ENCODE measurements around the gene TNFRSF12A. TPM values are rescaled to one million over a fixed set of nuclear protein-coding genes. Genes with fewer than 3 reads are reported as not detected.

The TNFRSF12A gene
- total RNA-seq, 1 experiment from 2014 or later: 78.9 TPM

GRCh38 chr16:3062553-3062952 is 42.4 kb downstream of the TNFRSF12A start:
- Mint-ChIP-seq H3K27ac (no peak overlapping the region), H3K4me1 (peaks cover 29% of the 10 kb centered on the region), H3K36me3 (no peaks in the 10 kb centered on the region), H3K27me3 (ENCODE audit: low read depth) (peaks cover 3% of the 10 kb centered on the region; the same call in 1 of the 2 replicates), H3K9me3 (no peaks in the 10 kb centered on the region), H3K4me3 (no peak overlapping the region)
- DNase-seq (ENCODE audit: low spot score): no peak
- ATAC-seq: no peak
- CTCF ChIA-PET: interaction anchor here (1.6 kb wide), 1 partner anchor 25 kb away, joined by 3 read pairs; no protein-coding TSS in a partner anchor
- POLR2A ChIA-PET: no interaction called here
- TF ChIP-seq TEAD4 (CRISPR knock-in tag; IDR thresholded peaks at IDR 0.05) (no peak), ZBTB43 (CRISPR knock-in tag; IDR thresholded peaks at IDR 0.05) (no peak), USF1 (CRISPR knock-in tag; IDR thresholded peaks at IDR 0.05) (no peak), ATF3 (CRISPR knock-in tag; conservative IDR thresholded peaks at IDR 0.05) (no peak), TP53 (CRISPR knock-in tag; IDR thresholded peaks at IDR 0.05) (no peak), ZNF281 (CRISPR knock-in tag; IDR thresholded peaks at IDR 0.05) (no peak), SOX15 (CRISPR knock-in tag; IDR thresholded peaks at IDR 0.05) (no peak), CDX4 (CRISPR knock-in tag; IDR thresholded peaks at IDR 0.05; ENCODE audit: borderline replicate concordance) (no peak), ZNF532 (CRISPR knock-in tag; IDR thresholded peaks at IDR 0.05; ENCODE audit: borderline replicate concordance) (no peak), ZNF425 (CRISPR knock-in tag; conservative IDR thresholded peaks at IDR 0.05) (no peak), ZNF219 (CRISPR knock-in tag; IDR thresholded peaks at IDR 0.05; ENCODE audit: borderline replicate concordance) (no peak), ZNF317 (CRISPR knock-in tag; IDR thresholded peaks at IDR 0.05; ENCODE audit: borderline replicate concordance, low read depth) (no peak), ATF1 (CRISPR knock-in tag; IDR thresholded peaks at IDR 0.05) (no peak), MLX (CRISPR knock-in tag; IDR thresholded peaks at IDR 0.05) (no peak), ARID4B (CRISPR knock-in tag; IDR thresholded peaks at IDR 0.05; ENCODE audit: borderline replicate concordance) (no peak)
